NCI-H146 treated with DMSO at 0.1 percent for 48 hours (cell line): ENCODE data around the gene MID2.
A peak's percentile ranks its signal among the peaks of the same experiment; 100 is the strongest.
"Not testable (repeated sequence)": the region's sequence is repeated elsewhere in the genome, so short reads cannot be mapped to it uniquely, and the experiment has no call there.

Experiments used
- DNase-seq: peaks from one replicate; lab custom pipeline; 2025; ENCODE audit not compliant: unreplicated experiment; lab: John Stamatoyannopoulos, UW

Gene MID2

GRCh38 chrX:107825698-107826237, at the start of gene MID2:
Gene MID2, plus strand, starts transcription at chrX:107825866. Its CDS starts 561 bp downstream, at chrX:107826427.
- DNase-seq: no peak

- DNase-seq: peak; percentile 21
Measured at GRCh38 chrX:107776649-107777535, 48.8 kb upstream of the MID2 start.

- DNase-seq: no peak
Measured at GRCh38 chrX:107777536-107777832, 48.2 kb upstream of the MID2 start, which contains the start of gene NCBP2L. Gene NCBP2L, plus strand, starts transcription at chrX:107777733. Its CDS starts 16,488 bp downstream, at chrX:107794221.

- no peak for DNase-seq
Measured at GRCh38 chrX:107780525-107780924, 45.1 kb upstream of the MID2 start.

- no peak for DNase-seq
Measured at GRCh38 chrX:107787827-107788226, 37.8 kb upstream of the MID2 start.

- no peak for DNase-seq
Measured at GRCh38 chrX:107804427-107804826, 21.2 kb upstream of the MID2 start.

GRCh38 chrX:107805179-107805578, 20.5 kb upstream of the MID2 start:
- DNase-seq: no peak

GRCh38 chrX:107810053-107810452, 15.6 kb upstream of the MID2 start:
- not testable (repeated sequence) for DNase-seq

GRCh38 chrX:107818900-107819521, 6.7 kb upstream of the MID2 start:
- DNase-seq: no peak

- DNase-seq: no peak
Measured at GRCh38 chrX:107823042-107823441, 2.6 kb upstream of the MID2 start.

- DNase-seq: no peak
Measured at GRCh38 chrX:107823456-107823855, 2.2 kb upstream of the MID2 start.

- DNase-seq: no peak
Measured at GRCh38 chrX:107826238-107827029, 768 bp downstream of the MID2 start.

GRCh38 chrX:107827030-107827831, 1.6 kb downstream of the MID2 start:
- DNase-seq: no peak

GRCh38 chrX:107827852-107828251, 2.2 kb downstream of the MID2 start:
- no peak for DNase-seq

GRCh38 chrX:107829878-107830277, 4.2 kb downstream of the MID2 start:
- DNase-seq: no peak

GRCh38 chrX:107831071-107831730, 5.5 kb downstream of the MID2 start:
- no peak for DNase-seq

GRCh38 chrX:107834275-107835201, 8.9 kb downstream of the MID2 start:
- DNase-seq: no peak

- no peak for DNase-seq
Measured at GRCh38 chrX:107836958-107837357, 11.3 kb downstream of the MID2 start.

GRCh38 chrX:107840971-107841370, 15.3 kb downstream of the MID2 start:
- no peak for DNase-seq
